ENCODE measurements around the gene CASKIN2.

Gene CASKIN2

GRCh38 chr17:75515496-75516254, at the start of gene CASKIN2:
Gene CASKIN2, minus strand, starts transcription at chr17:75515537. Its CDS starts 1,733 bp downstream, at chr17:75513804.
- DNase-seq (ENCODE audit: low read depth in 1 of 2, low spot score in 1 of 2): peak; percentile 68 to 78

- DNase-seq (ENCODE audit: low read depth in 1 of 2, low spot score in 1 of 2): no peak
Observed at GRCh38 chr17:75565066-75565465, 49.7 kb upstream of the CASKIN2 start.

GRCh38 chr17:75564195-75564594, 48.9 kb upstream of the CASKIN2 start:
- DNase-seq (ENCODE audit: low read depth in 1 of 2, low spot score in 1 of 2): no peak

GRCh38 chr17:75563063-75563758, 47.9 kb upstream of the CASKIN2 start:
- no peak for DNase-seq (ENCODE audit: low read depth in 1 of 2, low spot score in 1 of 2)

GRCh38 chr17:75561927-75562603, 46.7 kb upstream of the CASKIN2 start:
- DNase-seq (ENCODE audit: low read depth in 1 of 2, low spot score in 1 of 2): no peak

- DNase-seq (ENCODE audit: low read depth in 1 of 2, low spot score in 1 of 2): no peak
Observed at GRCh38 chr17:75559958-75560533, 44.7 kb upstream of the CASKIN2 start.

- DNase-seq (ENCODE audit: low read depth in 1 of 2, low spot score in 1 of 2): no peak
Observed at GRCh38 chr17:75558666-75559530, 43.6 kb upstream of the CASKIN2 start.

GRCh38 chr17:75557852-75558665, 42.7 kb upstream of the CASKIN2 start:
- DNase-seq (ENCODE audit: low read depth in 1 of 2, low spot score in 1 of 2): no peak

- DNase-seq (ENCODE audit: low read depth in 1 of 2, low spot score in 1 of 2): no peak
Observed at GRCh38 chr17:75557075-75557851, 41.9 kb upstream of the CASKIN2 start.

GRCh38 chr17:75555679-75556153, 40.4 kb upstream of the CASKIN2 start:
- DNase-seq (ENCODE audit: low read depth in 1 of 2, low spot score in 1 of 2): no peak

GRCh38 chr17:75553295-75554110, 38.2 kb upstream of the CASKIN2 start:
- no peak for DNase-seq (ENCODE audit: low read depth in 1 of 2, low spot score in 1 of 2)

- DNase-seq (ENCODE audit: low read depth in 1 of 2, low spot score in 1 of 2): no peak
Observed at GRCh38 chr17:75552425-75553294, 37.3 kb upstream of the CASKIN2 start.

GRCh38 chr17:75551266-75551665, 35.9 kb upstream of the CASKIN2 start:
- DNase-seq (ENCODE audit: low read depth in 1 of 2, low spot score in 1 of 2): no peak

GRCh38 chr17:75550139-75550465, 34.8 kb upstream of the CASKIN2 start:
- DNase-seq (ENCODE audit: low read depth in 1 of 2, low spot score in 1 of 2): no peak

- DNase-seq (ENCODE audit: low read depth in 1 of 2, low spot score in 1 of 2): no peak
Observed at GRCh38 chr17:75549246-75550138, 34.2 kb upstream of the CASKIN2 start.

- DNase-seq (ENCODE audit: low read depth in 1 of 2, low spot score in 1 of 2): no peak
Observed at GRCh38 chr17:75548813-75549212, 33.5 kb upstream of the CASKIN2 start.
